ENCODE measurements around the gene LGR4.
"Not testable (repeated sequence)": the region's sequence is repeated elsewhere in the genome, so short reads cannot be mapped to it uniquely, and the experiment has no call there.

The LGR4 gene

GRCh38 chr11:27456140-27456794, 16.3 kb downstream of the LGR4 start:
- DNase-seq: no peak

GRCh38 chr11:27455667-27456066, 16.9 kb downstream of the LGR4 start:
- DNase-seq: no peak

- no peak for DNase-seq
These were observed 18.9 kb downstream of the LGR4 start for GRCh38 chr11:27453701-27454100.

- DNase-seq: no peak
These were observed 20.4 kb downstream of the LGR4 start for GRCh38 chr11:27452147-27452546.

- DNase-seq: no peak
These were observed 21.2 kb downstream of the LGR4 start for GRCh38 chr11:27451244-27451965.

- not testable (repeated sequence) for DNase-seq
These were observed 24.4 kb downstream of the LGR4 start for GRCh38 chr11:27448184-27448540.

- no peak for DNase-seq
These were observed 25.1 kb downstream of the LGR4 start for GRCh38 chr11:27447288-27448183.

- no peak for DNase-seq
These were observed 27.0 kb downstream of the LGR4 start for GRCh38 chr11:27445625-27446024.

- DNase-seq: no peak
These were observed 27.8 kb downstream of the LGR4 start for GRCh38 chr11:27444801-27445215.

GRCh38 chr11:27443746-27444507, 28.7 kb downstream of the LGR4 start:
- no peak for DNase-seq

- no peak for DNase-seq
These were observed 29.4 kb downstream of the LGR4 start for GRCh38 chr11:27443227-27443626.

GRCh38 chr11:27440090-27440489, 32.5 kb downstream of the LGR4 start:
- DNase-seq: no peak

GRCh38 chr11:27438595-27438981, 34.0 kb downstream of the LGR4 start:
- no peak for DNase-seq

- DNase-seq: no peak
These were observed 34.6 kb downstream of the LGR4 start for GRCh38 chr11:27437829-27438594.

- DNase-seq: no peak
These were observed 35.7 kb downstream of the LGR4 start for GRCh38 chr11:27436916-27437315.

- no peak for DNase-seq
These were observed 38.8 kb downstream of the LGR4 start for GRCh38 chr11:27433742-27434141.

- no peak for DNase-seq
These were observed 40.8 kb downstream of the LGR4 start for GRCh38 chr11:27431808-27432207.

GRCh38 chr11:27429761-27430393, 42.7 kb downstream of the LGR4 start:
- no peak for DNase-seq

GRCh38 chr11:27427183-27427980, 45.2 kb downstream of the LGR4 start:
- DNase-seq: no peak

GRCh38 chr11:27425814-27426213, 46.8 kb downstream of the LGR4 start:
- DNase-seq: no peak

- DNase-seq: no peak
These were observed 49.5 kb downstream of the LGR4 start for GRCh38 chr11:27423125-27423524.
